ENCODE measurements around the gene POLD3. TPM values are rescaled to one million over a fixed set of nuclear protein-coding genes. Genes with fewer than 3 reads are reported as not detected.
A peak's percentile ranks its signal among the peaks of the same experiment; 100 is the strongest.

The POLD3 gene
- total RNA-seq, 3 donors from 2014 or later, result 9.8 to 23.3 (median 16.7) TPM

- Histone ChIP-seq H3K4me1 (peaks cover 0 to 13% of the 10 kb centered on the region in 2 donors), H3K4me3 (no peak overlapping the region), H3K9me3 (no peaks in the 10 kb centered on the region), H3K27ac (no peak overlapping the region), H3K27me3 (no peaks in the 10 kb centered on the region), H3K36me3 (no peaks in the 10 kb centered on the region)
- DNase-seq (ENCODE audit: low spot score in 2 of 2), result no peak
- TF ChIP-seq CTCF (IDR thresholded peaks at IDR 0.05) (no peak), POLR2A (IDR thresholded peaks at IDR 0.05) (no peak), POLR2AphosphoS5 (IDR thresholded peaks at IDR 0.05) (no peak)
- intact Hi-C loops (cut with DNase I; ENCODE audit: low total_unique reads), result no loop called here
Observed at GRCh38 chr11:74685905-74686304, 93.5 kb downstream of the POLD3 start.

GRCh38 chr11:74686792-74687191 lies 94.4 kb downstream of the POLD3 start:
- H3K27ac ChIP-seq, result peak overlapping the region in 1 of 2 donors; percentile 7
- no peak overlapping the region for H3K4me3 ChIP-seq
- peaks cover 0 to 6% of the 10 kb centered on the region in 2 donors for H3K4me1 ChIP-seq
- TF ChIP-seq POLR2AphosphoS5 (IDR thresholded peaks at IDR 0.05), result no peak
- TF ChIP-seq CTCF (IDR thresholded peaks at IDR 0.05), result no peak
- TF ChIP-seq POLR2A (IDR thresholded peaks at IDR 0.05), result no peak
- no peaks in the 10 kb centered on the region for H3K27me3 ChIP-seq
- no peaks in the 10 kb centered on the region for H3K36me3 ChIP-seq
- intact Hi-C loops (cut with DNase I; ENCODE audit: low total_unique reads), result no loop called here
- no peak for DNase-seq (ENCODE audit: low spot score in 2 of 2)
- no peaks in the 10 kb centered on the region for H3K9me3 ChIP-seq

- intact Hi-C loops (cut with DNase I; ENCODE audit: low total_unique reads), result no loop called here
- Histone ChIP-seq H3K4me3 (no peak overlapping the region), H3K36me3 (no peaks in the 10 kb centered on the region), H3K27me3 (no peaks in the 10 kb centered on the region), H3K9me3 (no peaks in the 10 kb centered on the region), H3K4me1 (no peaks in the 10 kb centered on the region), H3K27ac (peak overlapping the region in 1 of 2 donors; percentile 48)
- TF ChIP-seq POLR2A (IDR thresholded peaks at IDR 0.05), result no peak
- no peak for TF ChIP-seq POLR2AphosphoS5 (IDR thresholded peaks at IDR 0.05)
- TF ChIP-seq CTCF (IDR thresholded peaks at IDR 0.05), result no peak
- DNase-seq (ENCODE audit: low spot score in 2 of 2), result no peak
Observed at GRCh38 chr11:74687237-74688023, 95.0 kb downstream of the POLD3 start.

GRCh38 chr11:74689666-74690065 lies 97.3 kb downstream of the POLD3 start:
- Histone ChIP-seq H3K36me3 (no peaks in the 10 kb centered on the region), H3K27me3 (peaks cover 0 to 3% of the 10 kb centered on the region in 2 donors), H3K4me3 (no peak overlapping the region), H3K9me3 (no peaks in the 10 kb centered on the region), H3K4me1 (peaks cover 0 to 6% of the 10 kb centered on the region in 2 donors), H3K27ac (no peak overlapping the region)
- TF ChIP-seq CTCF (IDR thresholded peaks at IDR 0.05) (no peak), POLR2AphosphoS5 (IDR thresholded peaks at IDR 0.05) (no peak), POLR2A (IDR thresholded peaks at IDR 0.05) (no peak)
- intact Hi-C loops (cut with DNase I; ENCODE audit: low total_unique reads), result no loop called here
- no peak for DNase-seq (ENCODE audit: low spot score in 2 of 2)

GRCh38 chr11:74691755-74692154 lies 99.4 kb downstream of the POLD3 start:
- no peak for DNase-seq (ENCODE audit: low spot score in 2 of 2)
- TF ChIP-seq POLR2A (IDR thresholded peaks at IDR 0.05) (no peak), CTCF (IDR thresholded peaks at IDR 0.05) (no peak), POLR2AphosphoS5 (IDR thresholded peaks at IDR 0.05) (no peak)
- Histone ChIP-seq H3K9me3 (no peaks in the 10 kb centered on the region), H3K36me3 (no peaks in the 10 kb centered on the region), H3K27ac (no peak overlapping the region), H3K4me1 (peaks cover 8 to 15% of the 10 kb centered on the region in 2 donors), H3K4me3 (no peak overlapping the region), H3K27me3 (peaks cover 0 to 3% of the 10 kb centered on the region in 2 donors)
- intact Hi-C loops (cut with DNase I; ENCODE audit: low total_unique reads), result no loop called here

Measured in breast epithelium (tissue), 4 donors.